BLaER1 (cell line): ENCODE results near the gene MYH10.

ENCODE experiments used
- H3K27ac ChIP-seq: shearing (Covaris generic); formaldehyde crosslinking; 2 replicates; pipeline ENCODE4 v1.8.1; 2022
- H3K27me3 ChIP-seq: shearing (Covaris generic); formaldehyde crosslinking; 2 replicates; pipeline ENCODE4 v1.8.1; 2022
- H3K36me3 ChIP-seq: shearing (Covaris generic); formaldehyde crosslinking; 2 replicates; pipeline ENCODE4 v1.8.1; 2022
- H3K4me1 ChIP-seq: shearing (Covaris generic); formaldehyde crosslinking; 2 replicates; pipeline ENCODE4 v1.8.1; 2022
- H3K4me2 ChIP-seq: shearing (Covaris generic); formaldehyde crosslinking; 2 replicates; pipeline ENCODE4 v1.8.1; 2022
- H3K4me3 ChIP-seq: shearing (Covaris generic); formaldehyde crosslinking; 2 replicates; pipeline ENCODE4 v1.8.1; 2022
- H3K9ac ChIP-seq: shearing (Covaris generic); formaldehyde crosslinking; 2 replicates; pipeline ENCODE4 v1.8.1; 2022
- H3K9me3 ChIP-seq: shearing (Covaris generic); formaldehyde crosslinking; 2 replicates; pipeline ENCODE4 v1.8.1; 2022
- H4K20me1 ChIP-seq: shearing (Covaris generic); formaldehyde crosslinking; 2 replicates; pipeline ENCODE4 v1.8.1; 2022
- Cebpa-rat ChIP-seq: shearing (Covaris generic); IDR thresholded peaks from 2 replicates; pipeline ENCODE4 v1.8.1; 2022

Gene MYH10

GRCh38 chr17:8481089-8481488, 149.4 kb downstream of the MYH10 start:
- peaks cover 99% of the 10 kb centered on the region for H3K36me3 ChIP-seq
- H3K27me3 ChIP-seq: no peaks in the 10 kb centered on the region
- H3K4me1 ChIP-seq: no peaks in the 10 kb centered on the region
- no peak overlapping the region for H3K4me2 ChIP-seq
- TF ChIP-seq Cebpa-rat: no peak
- H4K20me1 ChIP-seq: peaks cover 63% of the 10 kb centered on the region
- no peak overlapping the region for H3K9ac ChIP-seq
- peaks cover 9% of the 10 kb centered on the region for H3K9me3 ChIP-seq
- no peak overlapping the region for H3K27ac ChIP-seq
- no peak overlapping the region for H3K4me3 ChIP-seq

DNA sequence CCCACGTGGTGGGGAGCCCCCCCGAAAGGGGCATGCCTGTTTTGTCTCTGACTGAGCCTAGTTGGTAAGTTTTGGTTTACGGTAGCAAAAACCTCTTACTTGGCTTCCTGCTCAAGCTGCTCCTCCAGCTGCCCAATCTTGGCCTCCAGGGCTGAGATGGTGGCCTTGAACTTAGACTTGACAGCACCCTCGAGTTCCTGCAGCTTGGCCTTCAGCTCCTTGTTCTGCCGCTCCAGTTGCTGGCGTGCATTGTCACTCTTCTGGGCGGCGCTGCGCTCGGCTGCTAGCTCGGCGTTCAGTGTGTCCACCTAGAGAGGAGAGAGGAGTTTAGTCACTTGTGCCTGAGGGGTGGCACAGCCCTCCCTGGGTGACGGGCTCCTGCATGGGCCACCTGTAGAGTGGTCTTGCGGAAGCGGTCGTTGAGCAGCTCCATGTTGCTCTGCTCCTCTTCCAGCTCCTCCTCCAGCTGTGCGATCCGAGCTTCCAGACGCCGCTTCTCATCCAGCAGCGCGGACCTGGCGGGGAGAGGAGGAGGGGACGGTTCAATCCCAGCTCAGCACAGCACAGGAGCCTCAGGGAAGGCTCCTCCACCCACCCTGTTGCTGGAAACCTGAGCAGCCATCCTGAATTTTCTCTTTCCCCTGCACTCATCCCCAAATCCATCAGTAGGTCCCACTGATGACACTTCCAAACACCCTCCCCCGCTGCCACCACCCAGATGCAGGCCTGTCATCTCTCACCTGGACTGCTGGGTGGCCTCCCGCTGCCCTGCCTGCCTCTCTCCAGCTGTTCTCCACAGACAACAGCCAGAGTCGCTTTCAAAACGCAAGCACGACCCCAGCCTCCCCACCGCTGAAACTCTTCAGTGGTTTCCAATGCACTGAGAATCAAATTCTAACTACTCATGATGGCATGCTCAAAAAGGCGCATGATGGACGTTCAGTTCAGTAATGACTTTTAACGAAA, 150.2 kb downstream of the MYH10 start:
- Histone ChIP-seq H3K9ac (no peak overlapping the region), H3K9me3 (peaks cover 9% of the 10 kb centered on the region), H3K36me3 (peaks cover 99% of the 10 kb centered on the region), H3K4me3 (no peak overlapping the region), H3K4me2 (no peak overlapping the region), H3K27ac (no peak overlapping the region), H3K4me1 (no peaks in the 10 kb centered on the region), H3K27me3 (no peaks in the 10 kb centered on the region), H4K20me1 (peaks cover 71% of the 10 kb centered on the region)
- TF ChIP-seq Cebpa-rat: no peak

DNA sequence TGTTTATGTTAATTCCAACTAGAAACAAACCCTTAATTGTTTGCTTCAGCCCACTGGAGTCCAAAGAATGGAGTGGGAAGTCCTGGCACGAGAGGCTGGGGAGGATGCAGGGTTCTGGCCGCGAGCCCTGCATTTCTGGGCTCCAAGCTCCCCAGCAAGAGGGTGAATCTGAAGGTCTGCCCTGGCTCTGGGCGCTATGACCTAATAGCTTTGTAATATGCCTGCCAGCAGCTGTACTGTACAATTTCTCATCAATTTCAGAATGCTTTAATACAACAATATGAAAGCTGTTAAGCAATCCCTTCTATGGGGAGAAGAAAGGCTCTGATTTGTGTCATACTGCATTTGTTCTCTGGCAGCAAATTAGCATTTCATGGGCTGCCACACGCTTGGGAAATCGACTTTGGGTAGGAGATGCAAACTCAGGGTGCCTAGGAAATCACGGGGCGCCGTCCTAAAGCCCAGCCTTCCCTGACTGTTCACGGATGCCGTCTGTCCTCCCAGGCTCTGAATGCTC, 151.0 kb downstream of the MYH10 start:
- Histone ChIP-seq H3K4me2 (no peak overlapping the region), H3K9ac (no peak overlapping the region), H4K20me1 (peaks cover 79% of the 10 kb centered on the region), H3K9me3 (peaks cover 4% of the 10 kb centered on the region), H3K27ac (no peak overlapping the region), H3K27me3 (no peaks in the 10 kb centered on the region), H3K4me3 (no peak overlapping the region), H3K4me1 (no peaks in the 10 kb centered on the region), H3K36me3 (peaks cover 100% of the 10 kb centered on the region)
- no peak for TF ChIP-seq Cebpa-rat

GRCh38 chr17:8477715-8478441, 152.6 kb downstream of the MYH10 start:
- Histone ChIP-seq H3K27me3 (no peaks in the 10 kb centered on the region), H3K9ac (no peak overlapping the region), H3K9me3 (no peaks in the 10 kb centered on the region), H4K20me1 (peaks cover 95% of the 10 kb centered on the region), H3K27ac (no peak overlapping the region), H3K36me3 (peaks cover 100% of the 10 kb centered on the region), H3K4me3 (no peak overlapping the region), H3K4me1 (no peaks in the 10 kb centered on the region), H3K4me2 (no peak overlapping the region)
- TF ChIP-seq Cebpa-rat: no peak

- no peak overlapping the region for H3K27ac ChIP-seq
- no peak overlapping the region for H3K4me3 ChIP-seq
- H3K4me2 ChIP-seq: no peak overlapping the region
- peaks cover 100% of the 10 kb centered on the region for H3K36me3 ChIP-seq
- no peaks in the 10 kb centered on the region for H3K4me1 ChIP-seq
- no peak overlapping the region for H3K9ac ChIP-seq
- H3K27me3 ChIP-seq: no peaks in the 10 kb centered on the region
- H3K9me3 ChIP-seq: no peaks in the 10 kb centered on the region
- TF ChIP-seq Cebpa-rat: no peak
- peaks cover 97% of the 10 kb centered on the region for H4K20me1 ChIP-seq
Measured at GRCh38 chr17:8477171-8477570, 153.4 kb downstream of the MYH10 start.

GRCh38 chr17:8476741-8477140, 153.8 kb downstream of the MYH10 start:
- H3K36me3 ChIP-seq: peaks cover 100% of the 10 kb centered on the region
- H3K4me1 ChIP-seq: no peaks in the 10 kb centered on the region
- no peak overlapping the region for H3K4me3 ChIP-seq
- H4K20me1 ChIP-seq: peaks cover 97% of the 10 kb centered on the region
- H3K9me3 ChIP-seq: no peaks in the 10 kb centered on the region
- no peak for TF ChIP-seq Cebpa-rat
- H3K9ac ChIP-seq: no peak overlapping the region
- H3K27me3 ChIP-seq: no peaks in the 10 kb centered on the region
- no peak overlapping the region for H3K27ac ChIP-seq
- no peak overlapping the region for H3K4me2 ChIP-seq

DNA sequence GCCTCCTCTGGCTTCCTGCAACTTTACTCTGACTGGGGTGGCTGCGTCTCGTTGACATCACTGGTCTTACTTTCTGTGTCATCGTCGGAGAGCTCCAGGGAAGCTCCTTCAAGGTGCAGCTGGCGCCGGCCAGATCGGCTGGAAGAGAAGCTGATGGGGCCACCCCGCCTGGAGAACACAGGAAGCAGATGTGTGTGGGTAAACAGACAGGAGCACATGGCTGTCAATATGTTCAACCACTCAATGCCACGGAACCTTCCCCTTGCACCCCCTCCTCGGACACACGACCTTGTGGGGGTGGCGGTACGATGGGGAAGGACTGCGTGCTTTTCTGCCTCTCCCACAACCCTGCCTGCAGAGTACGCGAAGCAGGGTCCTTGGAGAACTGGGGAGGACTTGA, 154.7 kb downstream of the MYH10 start:
- Histone ChIP-seq H3K27me3 (no peaks in the 10 kb centered on the region), H3K4me3 (no peak overlapping the region), H4K20me1 (peaks cover 97% of the 10 kb centered on the region), H3K4me2 (no peak overlapping the region), H3K4me1 (no peaks in the 10 kb centered on the region), H3K9me3 (no peaks in the 10 kb centered on the region), H3K27ac (no peak overlapping the region), H3K9ac (no peak overlapping the region), H3K36me3 (peaks cover 100% of the 10 kb centered on the region)
- TF ChIP-seq Cebpa-rat: no peak

DNA sequence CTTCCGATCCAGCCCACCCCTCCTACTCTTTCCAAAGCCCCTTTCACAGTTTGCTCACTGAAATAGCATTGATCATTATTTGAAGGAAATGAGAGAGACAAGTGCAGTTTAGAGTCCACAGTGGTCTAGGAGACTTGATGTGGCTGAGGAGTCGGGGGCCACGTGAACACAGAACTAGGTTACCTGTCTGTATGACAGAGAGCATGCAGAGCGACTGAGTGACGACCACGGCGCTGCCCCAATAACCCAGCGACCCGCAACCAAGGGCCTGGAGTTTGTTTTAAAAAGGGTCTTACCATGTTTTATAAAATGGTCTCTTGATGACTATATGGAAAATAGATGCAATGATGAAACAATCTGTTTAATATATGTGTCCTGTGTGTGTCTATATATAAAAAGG, 155.3 kb downstream of the MYH10 start:
- Histone ChIP-seq H3K4me2 (no peak overlapping the region), H3K9ac (no peak overlapping the region), H3K27me3 (no peaks in the 10 kb centered on the region), H3K27ac (no peak overlapping the region), H3K9me3 (no peaks in the 10 kb centered on the region), H3K4me3 (no peak overlapping the region), H3K4me1 (no peaks in the 10 kb centered on the region), H3K36me3 (peaks cover 100% of the 10 kb centered on the region), H4K20me1 (peaks cover 97% of the 10 kb centered on the region)
- no peak for TF ChIP-seq Cebpa-rat

DNA sequence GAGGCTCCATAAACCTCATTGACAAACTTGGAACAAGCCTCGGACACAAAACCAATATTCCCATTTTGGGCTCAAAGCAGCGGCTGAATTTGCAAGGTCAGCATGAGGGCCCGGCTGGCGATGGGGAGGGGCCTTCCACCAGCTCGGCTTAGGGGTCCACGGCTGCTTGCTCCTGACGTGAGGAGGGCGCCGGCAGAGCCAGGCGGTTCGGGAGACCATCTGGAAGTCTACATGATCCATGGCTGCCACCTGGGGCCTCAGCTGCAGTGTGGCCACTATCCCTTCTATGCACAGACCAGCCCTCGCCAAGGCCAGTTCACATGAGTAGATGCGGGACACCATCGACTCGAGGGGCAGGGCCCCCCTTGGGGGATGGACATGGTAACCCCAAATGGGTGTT, 155.7 kb downstream of the MYH10 start:
- Histone ChIP-seq H4K20me1 (peaks cover 97% of the 10 kb centered on the region), H3K9me3 (no peaks in the 10 kb centered on the region), H3K4me3 (no peak overlapping the region), H3K4me1 (peaks cover 2% of the 10 kb centered on the region), H3K36me3 (peaks cover 100% of the 10 kb centered on the region), H3K27me3 (no peaks in the 10 kb centered on the region), H3K4me2 (no peak overlapping the region), H3K9ac (no peak overlapping the region), H3K27ac (no peak overlapping the region)
- TF ChIP-seq Cebpa-rat: no peak
